Suprapubic skin (tissue), 4 donors: Measurements from ENCODE around the gene ABCF2.

Source experiments
- CTCF ChIP-seq, 2 donors: fragments of 200-600 bp in 1 of 2; fragments of 450-650 bp in 1 of 2; sonication (generic) in 1 of 2; IDR thresholded peaks; one replicate each; pipeline ENCODE4 v1.5.1; 2016 to 2019; ENCODE audit warnings: antibody characterized with exemption in 2 of 2, mild to moderate bottlenecking in 1 of 2, moderate library complexity in 1 of 2
- POLR2A ChIP-seq, 2 donors: fragments of 450-650 bp; IDR thresholded peaks; one replicate each; pipeline ENCODE4 v1.6.1; 2017; ENCODE audit warnings: antibody characterized with exemption in 2 of 2, mild to moderate bottlenecking in 2 of 2, moderate library complexity in 2 of 2
- POLR2AphosphoS5 ChIP-seq, 3 donors: sonication (generic); formaldehyde crosslinking; IDR thresholded peaks; one replicate each; pipeline ENCODE4 v1.6.1; 2017; ENCODE audit warnings: antibody characterized with exemption in 3 of 3

- TF ChIP-seq POLR2AphosphoS5 (IDR thresholded peaks at IDR 0.05): no peak
- TF ChIP-seq POLR2A (IDR thresholded peaks at IDR 0.05): no peak
- no peak for TF ChIP-seq CTCF (IDR thresholded peaks at IDR 0.05)
These were observed 6.1 kb upstream of the ABCF2 start for GRCh38 chr7:151232917-151233701.
